Measurements from ENCODE around the gene OSBPL10. TPM values are rescaled to one million over a fixed set of nuclear protein-coding genes. Genes with fewer than 3 reads are reported as not detected.

The OSBPL10 gene
- total RNA-seq, 2 experiments from 2014 or later: 65.7 to 170 TPM

GRCh38 chr3:31859245-31859644 is 121.8 kb downstream of the OSBPL10 start:
- H3K27ac ChIP-seq (ENCODE audit: low read depth, low read length, poor library complexity, severe bottlenecking): peak overlapping the region; percentile 53
- TF ChIP-seq EZH2phosphoT487 (IDR thresholded peaks at IDR 0.05; ENCODE audit: borderline replicate concordance, low read depth, low read length): no peak
- no peak for TF ChIP-seq CTCF (conservative IDR thresholded peaks at IDR 0.05; ENCODE audit: low read length)
- H3K36me3 ChIP-seq (ENCODE audit: insufficient read depth, low read length): peaks cover 79% of the 10 kb centered on the region
- H3K9me2 ChIP-seq (ENCODE audit: insufficient read depth, low read length): no peaks in the 10 kb centered on the region
- DNase-seq (ENCODE audit: low spot score): no peak
- no peak overlapping the region for H3K4me3 ChIP-seq (ENCODE audit: low read depth, low read length, poor library complexity, severe bottlenecking)
- CTCF ChIA-PET (ENCODE audit: unreplicated experiment): no interaction called here
- POLR2A ChIA-PET: interaction anchor here (0.6 to 1.5 kb wide), 3 partner anchors 15 to 162 kb away, joined by 3 to 4 read pairs (median 4); no protein-coding TSS in a partner anchor
- no peaks in the 10 kb centered on the region for H4K20me1 ChIP-seq (ENCODE audit: insufficient read depth, low read length)
- H3K4me1 ChIP-seq (ENCODE audit: insufficient read depth, low read length, poor library complexity, severe bottlenecking): peaks cover 87% of the 10 kb centered on the region
- no peaks in the 10 kb centered on the region for H3K9me3 ChIP-seq (ENCODE audit: low read length)
- H2AFZ ChIP-seq (ENCODE audit: low read length): no peak overlapping the region
- no TSS peak for BruUV-seq (replicated peaks)
- peaks cover 98% of the 10 kb centered on the region for H3K79me2 ChIP-seq (ENCODE audit: insufficient read depth, low read depth, low read length)
- intact Hi-C loops (cut with micrococcal nuclease; ENCODE audit: unreplicated experiment): loop anchor here (2.0 to 5.0 kb wide), 3 partner anchors 94 to 168 kb away; partner anchors contain the start of genes OSBPL10 and ZNF860
- peak overlapping the region; percentile 55 for H3K4me2 ChIP-seq (ENCODE audit: low read length)

GRCh38 chr3:31858439-31858838 is 122.6 kb downstream of the OSBPL10 start:
- peaks cover 95% of the 10 kb centered on the region for H3K4me1 ChIP-seq (ENCODE audit: insufficient read depth, low read length, poor library complexity, severe bottlenecking)
- H3K9me3 ChIP-seq (ENCODE audit: low read length): no peaks in the 10 kb centered on the region
- ChIA-PET CTCF (ENCODE audit: unreplicated experiment) (no interaction called here), POLR2A (interaction anchor here (0.6 to 1.5 kb wide), 6 partner anchors 15 to 160 kb away, joined by 3 to 4 read pairs (median 4); no protein-coding TSS in a partner anchor)
- intact Hi-C loops (cut with micrococcal nuclease; ENCODE audit: unreplicated experiment): loop anchor here (1.0 to 5.0 kb wide), 4 partner anchors 94 to 286 kb away; partner anchors contain the start of genes OSBPL10 and ZNF860
- no peak for TF ChIP-seq EZH2phosphoT487 (IDR thresholded peaks at IDR 0.05; ENCODE audit: borderline replicate concordance, low read depth, low read length)
- TF ChIP-seq CTCF (conservative IDR thresholded peaks at IDR 0.05; ENCODE audit: low read length): peak; percentile 72
- H3K4me2 ChIP-seq (ENCODE audit: low read length): peak overlapping the region; percentile 55
- no peak overlapping the region for H3K4me3 ChIP-seq (ENCODE audit: low read depth, low read length, poor library complexity, severe bottlenecking)
- H3K27ac ChIP-seq (ENCODE audit: low read depth, low read length, poor library complexity, severe bottlenecking): peak overlapping the region; percentile 53
- no peak overlapping the region for H2AFZ ChIP-seq (ENCODE audit: low read length)
- H3K9me2 ChIP-seq (ENCODE audit: insufficient read depth, low read length): no peaks in the 10 kb centered on the region
- H3K79me2 ChIP-seq (ENCODE audit: insufficient read depth, low read depth, low read length): peaks cover 98% of the 10 kb centered on the region
- H4K20me1 ChIP-seq (ENCODE audit: insufficient read depth, low read length): no peaks in the 10 kb centered on the region
- peak; percentile 74 for DNase-seq (ENCODE audit: low spot score)
- peaks cover 72% of the 10 kb centered on the region for H3K36me3 ChIP-seq (ENCODE audit: insufficient read depth, low read length)
- BruUV-seq (replicated peaks): no TSS peak

GRCh38 chr3:31853580-31853979 is 127.5 kb downstream of the OSBPL10 start:
- Histone ChIP-seq H3K4me3 (ENCODE audit: low read depth, low read length, poor library complexity, severe bottlenecking) (peak overlapping the region; percentile 26), H2AFZ (ENCODE audit: low read length) (no peak overlapping the region), H3K79me2 (ENCODE audit: insufficient read depth, low read depth, low read length) (peaks cover 97% of the 10 kb centered on the region), H3K9me2 (ENCODE audit: insufficient read depth, low read length) (no peaks in the 10 kb centered on the region), H3K9me3 (ENCODE audit: low read length) (no peaks in the 10 kb centered on the region), H3K4me1 (ENCODE audit: insufficient read depth, low read length, poor library complexity, severe bottlenecking) (peaks cover 80% of the 10 kb centered on the region), H4K20me1 (ENCODE audit: insufficient read depth, low read length) (no peaks in the 10 kb centered on the region), H3K4me2 (ENCODE audit: low read length) (peak overlapping the region; percentile 61), H3K36me3 (ENCODE audit: insufficient read depth, low read length) (peaks cover 71% of the 10 kb centered on the region), H3K27ac (ENCODE audit: low read depth, low read length, poor library complexity, severe bottlenecking) (peak overlapping the region; percentile 61)
- ChIA-PET POLR2A (interaction anchor here (0.5 to 0.9 kb wide), 3 partner anchors 29 to 139 kb away, joined by 3 to 4 read pairs (median 3); no protein-coding TSS in a partner anchor), CTCF (ENCODE audit: unreplicated experiment) (no interaction called here)
- intact Hi-C loops (cut with micrococcal nuclease; ENCODE audit: unreplicated experiment): loop anchor here (5.0 kb wide), 1 partner anchor 321 kb away; the partner anchor contains the start of gene STT3B
- no peak for TF ChIP-seq CTCF (conservative IDR thresholded peaks at IDR 0.05; ENCODE audit: low read length)
- TF ChIP-seq EZH2phosphoT487 (IDR thresholded peaks at IDR 0.05; ENCODE audit: borderline replicate concordance, low read depth, low read length): no peak
- BruUV-seq (replicated peaks): no TSS peak
- peak; percentile 82 for DNase-seq (ENCODE audit: low spot score)
